Endothelial cell (in vitro differentiated cells): ENCODE results near the gene TENM3. TPM values are rescaled to one million over a fixed set of nuclear protein-coding genes. Genes with fewer than 3 reads are reported as not detected.

ENCODE experiments used
- DNase-seq: peaks from one replicate; pipeline ENCODE4 v3.0.0; 2021; ENCODE audit warnings: low spot score
- H3K27ac Mint-ChIP-seq: one replicate; pipeline ENCODE4 v1.8.0; 2021; ENCODE audit warnings: mixed read lengths, inconsistent platforms; ENCODE audit not compliant: unreplicated experiment
- H3K27me3 Mint-ChIP-seq: one replicate; pipeline ENCODE4 v1.8.0; 2021; ENCODE audit warnings: mild to moderate bottlenecking, moderate library complexity, mixed read lengths, inconsistent platforms; ENCODE audit not compliant: unreplicated experiment
- H3K36me3 Mint-ChIP-seq: one replicate; pipeline ENCODE4 v1.8.0; 2021; ENCODE audit warnings: mild to moderate bottlenecking, low read depth, mixed read lengths, inconsistent platforms; ENCODE audit not compliant: unreplicated experiment
- H3K4me1 Mint-ChIP-seq: one replicate; pipeline ENCODE4 v1.8.0; 2021; ENCODE audit warnings: mild to moderate bottlenecking, mixed read lengths, inconsistent platforms; ENCODE audit not compliant: unreplicated experiment
- H3K4me3 Mint-ChIP-seq: one replicate; pipeline ENCODE4 v1.8.0; 2021; ENCODE audit warnings: mild to moderate bottlenecking, mixed read lengths, inconsistent platforms; ENCODE audit not compliant: unreplicated experiment
- H3K9me3 Mint-ChIP-seq: one replicate; pipeline ENCODE4 v1.8.0; 2021; ENCODE audit warnings: mixed read lengths, inconsistent platforms; ENCODE audit not compliant: unreplicated experiment
- CTCF ChIP-seq: fragments of 200-600 bp; sonication (generic); IDR thresholded peaks from one replicate; pipeline ENCODE4 v1.5.0; 2021; ENCODE audit warnings: antibody characterized with exemption; ENCODE audit not compliant: unreplicated experiment
- total RNA-seq: library from RNA; stranded (reverse); fragmentation: NEBNext Ultra II Directional; extraction: Animal tissue kit (Norgen Biotek cat#: 25700); gene quantifications from one replicate; pipeline ENCODE4 v1.2.1, GENCODE V29; 2021; ENCODE audit not compliant: unreplicated experiment

Gene TENM3
- total RNA-seq, 1 donor from 2014 or later, result 29.7 TPM

GRCh38 chr4:182843808-182844325 lies 600.7 kb downstream of the TENM3 start:
- no peak for DNase-seq
- no peak for TF ChIP-seq CTCF
- H3K4me1 Mint-ChIP-seq, result peaks cover 22% of the 10 kb centered on the region
- no peak overlapping the region for H3K4me3 Mint-ChIP-seq
- no peaks in the 10 kb centered on the region for H3K9me3 Mint-ChIP-seq
- H3K36me3 Mint-ChIP-seq, result no peaks in the 10 kb centered on the region
- H3K27me3 Mint-ChIP-seq, result peaks cover 7% of the 10 kb centered on the region
- H3K27ac Mint-ChIP-seq, result peak overlapping the region; percentile 20

- Mint-ChIP-seq H3K27ac (no peak overlapping the region), H3K36me3 (no peaks in the 10 kb centered on the region), H3K9me3 (no peaks in the 10 kb centered on the region), H3K4me3 (no peak overlapping the region), H3K27me3 (peaks cover 9% of the 10 kb centered on the region), H3K4me1 (peaks cover 22% of the 10 kb centered on the region)
- TF ChIP-seq CTCF, result no peak
- DNase-seq, result no peak
These were observed 602.4 kb downstream of the TENM3 start for GRCh38 chr4:182845618-182846017.

- no peaks in the 10 kb centered on the region for H3K9me3 Mint-ChIP-seq
- no peaks in the 10 kb centered on the region for H3K36me3 Mint-ChIP-seq
- peaks cover 9% of the 10 kb centered on the region for H3K27me3 Mint-ChIP-seq
- DNase-seq, result no peak
- H3K27ac Mint-ChIP-seq, result no peak overlapping the region
- H3K4me1 Mint-ChIP-seq, result peaks cover 22% of the 10 kb centered on the region
- no peak for TF ChIP-seq CTCF
- no peak overlapping the region for H3K4me3 Mint-ChIP-seq
These were observed 602.8 kb downstream of the TENM3 start for GRCh38 chr4:182846036-182846435.

GRCh38 chr4:182847576-182848450 lies 604.6 kb downstream of the TENM3 start:
- TF ChIP-seq CTCF, result no peak
- Mint-ChIP-seq H3K9me3 (no peaks in the 10 kb centered on the region), H3K27me3 (peaks cover 11% of the 10 kb centered on the region), H3K27ac (no peak overlapping the region), H3K4me1 (peaks cover 22% of the 10 kb centered on the region), H3K36me3 (no peaks in the 10 kb centered on the region), H3K4me3 (no peak overlapping the region)
- no peak for DNase-seq

GRCh38 chr4:182848685-182849084 lies 605.5 kb downstream of the TENM3 start:
- no peaks in the 10 kb centered on the region for H3K9me3 Mint-ChIP-seq
- no peak for TF ChIP-seq CTCF
- DNase-seq, result no peak
- no peaks in the 10 kb centered on the region for H3K36me3 Mint-ChIP-seq
- H3K27me3 Mint-ChIP-seq, result peaks cover 10% of the 10 kb centered on the region
- no peak overlapping the region for H3K27ac Mint-ChIP-seq
- H3K4me3 Mint-ChIP-seq, result no peak overlapping the region
- H3K4me1 Mint-ChIP-seq, result peaks cover 13% of the 10 kb centered on the region
